Head of caudate nucleus (tissue), 42 donors: ENCODE data around the gene ALG8.
"Not testable (repeated sequence)": the region's sequence is repeated elsewhere in the genome, so short reads cannot be mapped to it uniquely, and the experiment has no call there.

Source experiments
- DNase-seq, 42 donors: peaks; one replicate each; pipeline versions ENCODE4 v3.0.0 to v3.0.0-alpha.2; 2020 to 2021; ENCODE audit warnings: mixed read lengths in 7 of 42
- intact Hi-C: fragments of 100-400 bp; cut with DNase I; formaldehyde crosslinking; loops from one replicate; pipeline ENCODE4 v1.15.0; 2022

Gene ALG8

GRCh38 chr11:78110830-78111229 is 28.6 kb downstream of the ALG8 start:
- intact Hi-C loops, result no loop called here
- peak in 1 of 42 donors; percentile 6 for DNase-seq

GRCh38 chr11:78110351-78110750 is 29.1 kb downstream of the ALG8 start:
- intact Hi-C loops, result no loop called here
- DNase-seq, result peak in 1 of 42 donors; percentile 19

GRCh38 chr11:78109081-78110015 is 30.1 kb downstream of the ALG8 start:
- intact Hi-C loops, result no loop called here
- peak in 1 of 42 donors; percentile 14 for DNase-seq

GRCh38 chr11:78100676-78101472 is 38.6 kb downstream of the ALG8 start:
- intact Hi-C loops, result no loop called here
- peak in 7 of 42 donors; percentile 5 to 45 (median 16) for DNase-seq

GRCh38 chr11:78100261-78100660 is 39.2 kb downstream of the ALG8 start:
- intact Hi-C loops, result no loop called here
- DNase-seq, result no peak

- no peak for DNase-seq
- intact Hi-C loops, result no loop called here
These were observed 39.8 kb downstream of the ALG8 start for GRCh38 chr11:78099666-78100065.

- DNase-seq, result no peak
- intact Hi-C loops, result no loop called here
These were observed 41.6 kb downstream of the ALG8 start for GRCh38 chr11:78097666-78098385.

GRCh38 chr11:78094250-78094649 is 45.2 kb downstream of the ALG8 start:
- no peak for DNase-seq
- intact Hi-C loops, result no loop called here

GRCh38 chr11:78086521-78087074 is 52.8 kb downstream of the ALG8 start:
- intact Hi-C loops, DNase-seq: not testable (repeated sequence)

GRCh38 chr11:78085972-78086371 is 53.5 kb downstream of the ALG8 start:
- intact Hi-C loops, result no loop called here
- peak in 1 of 42 donors; percentile 43 for DNase-seq

- intact Hi-C loops, result not testable (repeated sequence)
These were observed 54.9 kb downstream of the ALG8 start for GRCh38 chr11:78084506-78084905.

GRCh38 chr11:78083021-78083420 is 56.4 kb downstream of the ALG8 start:
- intact Hi-C loops, result no loop called here
- no peak for DNase-seq

More at GRCh38 chr11:78084506-78084905, 54.9 kb downstream of the ALG8 start:
- not testable (repeated sequence) for DNase-seq

- DNase-seq, result no peak
- intact Hi-C loops, result no loop called here
These were observed 57.3 kb downstream of the ALG8 start for GRCh38 chr11:78082146-78082545.

GRCh38 chr11:78081583-78081982 is 57.8 kb downstream of the ALG8 start:
- DNase-seq, result no peak
- intact Hi-C loops, result no loop called here

- DNase-seq, result no peak
- intact Hi-C loops, result no loop called here
These were observed 58.5 kb downstream of the ALG8 start for GRCh38 chr11:78080818-78081495.

GRCh38 chr11:78080084-78080817 is 59.2 kb downstream of the ALG8 start:
- DNase-seq, result peak in 1 of 42 donors; percentile 17
- intact Hi-C loops, result no loop called here

- peak; percentile 62 to 94 (median 86) for DNase-seq
- intact Hi-C loops, result no loop called here
These were observed 60.0 kb downstream of the ALG8 start, which contains the start of gene NDUFC2 for GRCh38 chr11:78079232-78080083. NDUFC2 (minus strand) TSS chr11:78079862; CDS start chr11:78079744, 118 bp downstream.
